CD4-positive, alpha-beta T cell treated with Interleukin-2 at 100 ng/mL for 4 hours (primary cell): Measurements from ENCODE around the gene CEBPZ.
A peak's percentile ranks its signal among the peaks of the same experiment; 100 is the strongest.
"Not testable (repeated sequence)": the region's sequence is repeated elsewhere in the genome, so short reads cannot be mapped to it uniquely, and the experiment has no call there.

Experiments
- DNase-seq: peaks from one replicate; pipeline ENCODE4 v3.0.0-alpha.2; 2020; ENCODE audit warnings: low spot score

The CEBPZ gene

DNA sequence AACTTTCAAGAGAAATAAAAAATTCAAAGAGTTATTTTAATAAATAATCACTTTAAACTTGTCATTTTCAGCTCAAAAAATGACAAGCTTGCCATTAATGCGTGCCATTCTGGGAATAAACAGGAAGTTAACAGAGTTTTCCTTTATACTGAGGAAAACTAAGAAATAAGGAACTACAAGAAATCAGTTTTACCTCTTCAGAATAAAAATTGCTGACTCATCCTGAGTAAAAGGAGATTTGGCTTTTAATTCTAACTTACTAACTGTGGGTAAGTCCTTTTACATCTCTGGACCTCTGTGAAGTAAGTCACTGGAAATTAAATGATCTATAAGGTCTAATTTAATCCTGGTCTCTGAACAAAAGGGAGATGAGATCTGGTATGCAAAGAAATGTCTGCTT is 16.1 kb downstream of the CEBPZ start:
- no peak for DNase-seq

DNA sequence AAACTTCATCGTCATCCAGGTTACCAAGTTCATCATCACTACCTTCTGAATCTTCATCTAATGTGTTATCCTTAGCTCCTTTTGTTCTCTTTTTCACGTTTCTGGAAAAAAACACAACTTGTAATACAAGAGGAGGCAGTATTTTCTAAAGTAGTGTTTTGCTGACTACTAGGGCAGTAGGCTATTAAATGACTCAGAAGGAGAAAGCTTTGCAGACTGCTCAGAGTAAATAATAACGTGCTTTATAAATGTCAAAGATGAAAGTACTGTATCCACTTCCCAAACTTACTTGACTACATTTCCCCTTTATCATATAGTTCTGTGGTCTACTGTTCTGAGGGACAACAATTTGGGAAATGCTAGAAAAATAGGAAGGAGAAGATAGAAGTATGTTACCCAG is 19.5 kb downstream of the CEBPZ start:
- no peak for DNase-seq

DNA sequence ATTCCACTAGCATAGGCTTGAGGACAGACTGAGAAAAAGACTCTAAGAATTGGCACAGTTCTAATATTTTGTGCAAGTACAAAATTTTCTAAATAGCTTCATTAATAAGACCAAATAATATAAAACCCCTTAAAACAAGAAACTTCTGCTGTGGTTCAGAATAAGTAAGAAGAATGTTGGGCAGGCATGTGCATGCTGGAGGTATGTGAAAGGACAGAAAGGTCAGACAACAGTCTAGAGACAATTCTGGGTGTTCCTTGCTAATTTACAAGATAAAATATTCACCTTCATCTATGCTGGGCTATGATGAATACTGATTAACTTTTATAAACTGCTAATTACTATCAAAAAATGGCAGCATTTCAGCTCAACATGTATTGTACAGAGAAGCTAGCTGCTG is 20.2 kb downstream of the CEBPZ start:
- DNase-seq = no peak

DNA sequence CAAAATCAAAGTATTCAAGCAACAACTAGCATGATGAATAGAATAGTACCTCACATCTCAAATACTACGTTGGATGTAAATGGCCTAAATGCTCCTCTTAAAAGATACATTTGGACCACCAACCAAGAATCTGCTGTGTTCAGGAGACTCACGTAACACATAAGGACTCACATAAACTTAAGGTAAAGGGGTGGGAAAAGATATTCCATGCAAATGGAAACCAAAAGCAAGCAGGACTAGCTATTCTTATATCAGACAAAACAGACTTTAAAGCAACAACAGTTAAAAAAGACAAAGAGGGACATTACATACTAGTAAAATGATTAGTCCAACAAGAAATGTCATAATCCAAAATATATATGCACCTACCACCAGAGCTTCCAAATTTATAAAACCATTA is 24.6 kb downstream of the CEBPZ start:
- not testable (repeated sequence) for DNase-seq

DNA sequence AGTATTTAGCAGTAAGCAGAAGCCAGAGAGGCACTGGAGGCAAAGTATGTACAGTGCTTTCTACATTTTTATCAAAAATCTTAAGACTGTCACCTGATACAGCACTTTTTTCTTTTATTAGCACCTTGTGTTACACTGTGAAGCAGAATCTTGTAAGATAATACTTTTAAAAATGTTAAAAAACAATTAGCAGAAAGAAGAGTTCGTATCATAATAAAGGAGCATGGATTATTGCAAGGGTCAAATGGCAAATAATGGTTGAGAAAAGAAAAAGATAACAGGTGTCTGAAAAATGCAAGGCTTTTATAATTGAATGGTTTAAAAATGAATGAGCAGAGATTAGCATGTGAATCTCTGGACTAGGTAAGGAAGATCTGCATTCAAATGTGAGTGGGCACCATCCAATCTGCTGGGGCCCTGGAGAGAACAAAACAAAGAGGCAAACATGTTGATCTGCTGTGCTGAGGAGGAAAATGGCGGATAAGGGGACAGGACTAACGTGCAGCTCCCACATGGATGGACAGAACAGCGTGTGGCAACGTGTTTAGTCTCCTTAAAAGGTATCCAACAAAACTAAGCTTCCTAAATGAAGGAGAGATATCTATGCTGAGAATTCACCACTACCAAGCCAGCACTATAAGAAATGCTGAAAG is 25.6 kb downstream of the CEBPZ start:
- DNase-seq = no peak

DNA sequence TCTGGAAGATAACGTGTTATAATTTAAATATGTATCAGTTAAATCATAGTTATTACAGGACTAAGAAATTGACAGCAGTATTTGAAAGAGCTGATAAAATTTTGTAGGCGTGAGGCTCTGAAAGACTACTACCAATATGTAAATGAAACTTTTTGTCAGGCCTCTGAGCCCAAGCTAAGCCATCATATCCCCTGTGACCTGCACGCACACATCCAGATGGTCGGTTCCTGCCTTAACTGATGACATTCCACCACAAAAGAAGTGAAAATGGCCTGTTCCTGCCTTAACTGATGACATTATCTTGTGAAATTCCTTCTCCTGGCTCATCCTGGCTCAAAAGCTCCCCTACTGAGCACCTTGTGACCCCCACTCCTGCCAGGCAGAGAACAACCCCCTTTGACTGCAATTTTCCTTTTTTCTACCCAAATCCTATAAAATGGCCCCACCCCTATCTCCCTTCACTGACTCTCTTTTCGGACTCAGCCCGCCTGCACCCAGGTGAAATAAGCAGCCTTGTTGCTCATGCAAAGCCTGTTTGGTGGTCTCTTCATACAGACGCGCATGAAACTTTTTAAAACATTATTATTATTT is 26.2 kb downstream of the CEBPZ start:
- not testable (repeated sequence) for DNase-seq

DNA sequence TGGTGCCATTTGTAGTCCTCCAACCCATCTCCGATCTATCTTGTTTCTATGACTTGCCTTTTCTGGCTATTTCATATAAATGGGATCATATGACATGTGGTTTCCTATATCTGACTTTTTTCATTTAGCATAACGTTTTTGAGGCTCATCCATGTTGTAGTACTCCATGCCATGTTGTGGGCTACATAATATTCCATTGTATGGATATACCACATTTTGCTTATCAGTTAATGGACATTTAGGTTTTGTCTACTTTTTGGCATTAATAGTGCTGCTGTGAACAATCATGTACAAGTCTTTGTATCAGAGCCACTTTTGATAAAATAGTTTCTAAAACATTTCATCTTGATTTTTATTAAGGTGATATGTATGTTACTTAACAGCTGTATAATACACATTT is 27.7 kb downstream of the CEBPZ start:
- no peak for DNase-seq

DNA sequence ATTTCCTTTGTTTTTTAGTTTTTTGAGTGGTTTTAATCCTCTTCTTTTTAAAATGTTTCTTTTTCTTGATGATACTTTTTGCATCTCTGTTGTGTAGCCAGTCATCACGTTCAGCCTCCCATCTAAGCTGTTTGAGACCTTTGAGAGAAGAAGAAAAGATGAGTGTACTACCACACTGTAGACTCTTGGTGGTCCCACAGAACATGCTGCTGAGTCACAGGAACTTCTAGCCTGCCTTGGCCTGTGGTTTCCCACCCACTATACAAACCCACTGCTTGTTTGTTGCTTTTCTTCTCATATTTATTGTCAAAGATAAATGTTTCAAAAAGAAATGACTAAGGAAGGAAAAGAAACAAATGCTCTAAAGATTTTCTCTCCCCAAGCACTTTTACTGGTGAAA is 29.6 kb downstream of the CEBPZ start:
- peak; percentile 54 for DNase-seq

DNA sequence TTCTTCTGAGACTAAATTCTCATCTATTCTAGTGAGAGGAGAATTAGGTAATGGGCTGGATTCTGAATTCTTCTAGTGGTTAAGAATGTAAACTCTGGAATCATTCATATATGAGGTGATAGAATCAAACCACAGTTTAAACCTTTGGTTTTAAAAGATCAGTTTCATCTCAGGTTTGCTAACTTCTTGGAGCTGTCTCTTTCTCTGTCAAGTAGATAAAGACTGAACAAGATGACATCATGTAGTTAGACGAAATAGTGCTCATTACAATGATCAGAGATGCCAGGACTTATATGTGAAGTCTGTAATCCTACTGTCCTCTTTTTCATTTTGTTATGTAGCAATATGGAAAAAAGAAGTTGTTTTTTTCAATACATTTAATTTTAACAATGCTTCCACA is 30.2 kb downstream of the CEBPZ start:
- DNase-seq = peak; percentile 1

DNA sequence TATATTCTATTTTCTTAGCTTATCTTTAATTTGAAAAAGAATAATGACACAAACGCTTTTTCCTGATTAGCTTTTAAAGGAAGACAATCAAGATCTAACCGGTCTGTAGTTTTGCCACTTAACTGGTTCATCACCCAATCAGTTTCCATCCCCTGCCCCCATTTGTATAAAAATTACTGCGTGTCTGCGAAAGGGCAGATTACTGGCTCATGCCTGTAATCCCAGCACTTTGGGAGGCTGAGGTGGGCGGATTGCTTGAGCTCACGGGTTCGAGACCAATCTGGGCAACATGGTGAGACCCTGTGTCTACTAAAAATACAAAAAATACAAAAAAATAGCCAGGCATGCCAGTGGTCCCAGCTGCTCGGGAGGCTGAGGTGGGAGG is 32.7 kb downstream of the CEBPZ start:
- no peak for DNase-seq

DNA sequence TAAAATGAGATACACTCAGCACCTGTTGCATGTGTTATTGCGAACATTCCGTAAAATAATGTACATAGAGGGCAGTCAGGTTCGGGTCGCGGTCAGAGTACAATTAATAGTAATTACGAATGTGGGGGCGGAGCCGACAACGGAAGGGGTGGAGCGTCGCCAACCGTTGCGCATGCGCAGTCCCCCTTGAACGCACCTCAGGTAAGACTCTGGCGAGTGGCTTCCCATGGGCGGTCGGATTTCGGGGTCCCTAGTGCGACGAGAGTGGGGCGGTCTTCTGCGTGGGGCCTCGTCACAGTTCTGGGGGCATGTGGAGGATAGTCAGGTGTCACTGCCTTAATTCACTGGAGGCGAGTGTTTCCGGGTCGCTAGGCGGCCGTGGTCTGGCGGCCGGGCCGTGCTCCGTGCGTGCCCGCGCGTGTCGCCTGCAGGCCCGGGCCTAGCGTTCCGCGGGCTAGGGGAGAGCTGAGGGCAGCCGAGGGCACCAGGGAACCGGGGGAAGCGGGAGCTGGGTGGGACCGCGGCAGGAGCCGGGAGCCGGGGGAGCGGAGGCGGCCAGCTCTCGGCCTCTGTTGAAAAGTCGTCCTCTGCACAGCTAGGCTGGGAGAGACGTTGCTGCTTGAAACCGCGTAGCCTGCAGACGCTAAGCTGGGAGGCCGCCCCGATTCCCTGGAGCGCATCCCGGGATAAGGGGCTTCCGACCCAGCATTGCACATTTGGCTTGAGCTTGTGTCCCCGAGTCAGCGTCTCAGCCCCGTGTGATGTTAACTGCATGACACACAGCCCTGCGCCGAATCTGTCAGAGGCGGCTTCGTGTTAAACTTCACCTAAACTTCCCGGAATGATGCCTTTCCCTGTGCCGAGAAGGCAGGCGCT is 34.8 kb downstream of the CEBPZ start, which contains the start of gene CEBPZOS:
Gene CEBPZOS (plus strand): TSS at position 177 of the 876 bp plus-strand sequence. CDS start 3,209 bp downstream, outside the sequence.
- DNase-seq = peak; percentile 92

- DNase-seq = not testable (repeated sequence)
Measured at GRCh38 chr2:37195862-37196319, 35.5 kb downstream of the CEBPZ start.

DNA sequence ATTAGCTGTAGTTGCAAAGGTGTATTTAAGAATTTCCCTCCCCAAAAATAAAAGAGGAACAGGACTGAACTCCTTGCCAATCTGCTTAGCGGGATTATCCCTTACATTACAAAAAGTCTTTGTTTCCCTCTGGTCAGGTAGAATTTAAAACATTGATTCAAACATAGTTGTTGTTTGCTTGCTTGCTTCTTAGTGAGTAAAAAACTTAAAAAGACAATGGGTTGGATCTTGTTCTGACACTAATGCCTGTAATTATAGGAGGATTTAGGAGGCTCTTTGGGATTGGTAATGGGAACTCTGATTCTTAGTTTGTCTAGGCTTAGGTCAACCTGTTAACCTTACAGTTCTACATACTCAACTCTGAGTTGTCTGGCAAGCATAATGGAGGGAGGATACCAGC is 38.8 kb downstream of the CEBPZ start:
- no peak for DNase-seq

DNA sequence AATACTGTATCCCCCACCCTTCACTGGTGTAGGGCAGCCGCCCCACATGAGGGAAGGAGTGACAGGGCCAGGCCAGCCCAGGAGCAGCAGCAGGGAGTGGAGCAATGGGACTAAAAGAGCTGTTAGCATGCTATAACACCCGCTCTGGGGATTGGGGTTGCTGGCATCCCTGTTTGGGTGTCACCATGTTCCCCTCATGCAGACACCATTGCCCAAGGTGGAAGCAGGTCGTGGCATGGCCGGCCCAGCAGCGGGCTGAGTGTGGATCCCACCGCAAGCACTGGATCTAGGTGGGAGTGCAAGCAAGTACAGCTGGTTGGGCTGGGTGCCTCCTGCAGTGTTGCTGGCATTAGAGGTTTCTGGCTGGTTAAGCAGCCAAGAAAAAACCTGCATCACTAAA is 39.6 kb downstream of the CEBPZ start:
- no peak for DNase-seq

- no peak for DNase-seq
Measured at GRCh38 chr2:37191253-37191652, 40.1 kb downstream of the CEBPZ start.

GRCh38 chr2:37190290-37190689 is 41.1 kb downstream of the CEBPZ start:
- no peak for DNase-seq

- DNase-seq = no peak
Measured at GRCh38 chr2:37189452-37190153, 41.8 kb downstream of the CEBPZ start.

- DNase-seq = no peak
Measured at GRCh38 chr2:37188570-37188969, 42.8 kb downstream of the CEBPZ start, which contains the start of gene SULT6B1. SULT6B1 (minus strand) TSS chr2:37188670; CDS start chr2:37188640, 30 bp downstream.

DNA sequence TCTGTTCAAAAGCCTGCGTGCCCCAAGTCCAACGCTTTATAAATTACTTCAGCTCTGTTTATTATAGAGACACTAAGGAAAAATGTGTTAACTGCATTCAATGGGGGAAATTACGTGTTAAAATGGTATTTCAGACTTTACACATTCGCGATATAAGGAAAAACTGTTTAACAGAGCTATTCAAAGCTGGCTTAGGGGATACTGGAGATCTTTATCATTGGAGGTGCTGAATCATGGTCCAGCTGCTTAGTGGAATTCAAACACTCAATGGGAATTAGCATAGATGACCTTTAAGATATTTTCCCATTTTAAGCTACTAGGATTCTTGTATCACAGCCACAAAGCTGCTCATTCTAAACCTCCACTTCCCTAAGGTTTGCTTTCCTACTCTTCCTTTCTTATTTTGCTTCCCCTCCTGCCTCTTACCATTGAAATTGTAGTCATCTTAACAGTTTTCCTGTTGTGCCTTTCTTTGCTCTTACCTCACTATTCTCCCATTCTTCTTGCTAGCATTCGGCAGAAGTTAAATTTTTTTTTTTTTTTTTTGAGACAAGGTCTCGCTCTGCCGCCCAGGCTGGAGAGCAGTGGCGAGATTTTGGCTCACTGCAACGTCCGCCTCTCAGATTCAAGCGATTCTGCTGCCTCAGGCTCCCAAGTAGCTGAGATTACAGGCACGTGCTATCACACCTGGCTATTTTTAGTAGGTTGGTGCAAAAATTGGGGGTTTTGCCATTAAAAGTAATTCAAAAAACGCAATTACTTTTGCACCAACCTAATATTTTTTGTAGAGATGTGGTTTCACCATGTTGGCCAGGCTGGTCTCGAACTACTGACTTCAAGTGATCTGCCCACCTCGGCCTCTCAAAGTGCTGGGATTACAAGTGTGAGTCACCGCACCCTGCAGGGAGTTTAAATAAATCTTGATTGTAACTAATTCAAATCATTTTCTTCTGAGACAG is 49.4 kb downstream of the CEBPZ start:
- no peak for DNase-seq

DNA sequence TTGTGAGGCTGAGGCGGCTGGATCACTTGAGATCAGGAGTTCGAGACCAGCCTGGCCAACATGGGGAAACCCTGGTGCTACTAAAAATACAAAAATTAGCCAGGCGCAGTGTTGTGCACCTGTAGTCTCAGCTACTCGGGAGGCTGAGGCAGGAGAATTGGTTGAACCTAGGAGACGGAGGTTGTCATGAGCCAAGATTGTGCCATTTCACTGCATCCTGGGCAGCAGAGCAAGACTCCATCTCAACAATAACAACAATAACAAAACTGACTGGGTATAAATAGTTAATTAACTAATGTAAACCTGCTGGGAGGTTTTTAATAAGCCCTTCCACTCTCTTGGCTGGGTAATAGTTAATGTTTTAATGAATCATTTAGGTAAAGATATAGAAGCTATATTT is 50.8 kb downstream of the CEBPZ start:
- no peak for DNase-seq
